Omental fat pad (tissue), 4 donors: ENCODE data around the gene IRAK1. TPM values are rescaled to one million over a fixed set of nuclear protein-coding genes. Genes with fewer than 3 reads are reported as not detected.

Experiments used
- ATAC-seq: fragments of 150-250 bp; one replicate; pipeline ENCODE4 v1.9.1; 2016; ENCODE audit warnings: mild to moderate bottlenecking, moderate library complexity; ENCODE audit not compliant: low FRiP score
- DNase-seq: peaks from one replicate; pipeline ENCODE4 v3.0.0-alpha.2; 2019; ENCODE audit warnings: low spot score
- total RNA-seq, 4 donors: library from RNA; depleted of rRNA; stranded (reverse); fragments of >200 nt; gene quantifications; one replicate each; pipeline ENCODE4 v1.1.0, GENCODE V29; 2016
- TF ChIP-seq, protein P1 (sequence below), 3 donors: fragments of 450-650 bp; IDR thresholded peaks; one replicate each; pipeline ENCODE4 v1.5.1; 2016 to 2017; ENCODE audit warnings: antibody characterized with exemption in 3 of 3, mild to moderate bottlenecking in 3 of 3, moderate library complexity in 2 of 3

IRAK1 gene
- 10 to 100 TPM; 43.1 to 85.3 (median 78.4) TPM for total RNA-seq

DNA sequence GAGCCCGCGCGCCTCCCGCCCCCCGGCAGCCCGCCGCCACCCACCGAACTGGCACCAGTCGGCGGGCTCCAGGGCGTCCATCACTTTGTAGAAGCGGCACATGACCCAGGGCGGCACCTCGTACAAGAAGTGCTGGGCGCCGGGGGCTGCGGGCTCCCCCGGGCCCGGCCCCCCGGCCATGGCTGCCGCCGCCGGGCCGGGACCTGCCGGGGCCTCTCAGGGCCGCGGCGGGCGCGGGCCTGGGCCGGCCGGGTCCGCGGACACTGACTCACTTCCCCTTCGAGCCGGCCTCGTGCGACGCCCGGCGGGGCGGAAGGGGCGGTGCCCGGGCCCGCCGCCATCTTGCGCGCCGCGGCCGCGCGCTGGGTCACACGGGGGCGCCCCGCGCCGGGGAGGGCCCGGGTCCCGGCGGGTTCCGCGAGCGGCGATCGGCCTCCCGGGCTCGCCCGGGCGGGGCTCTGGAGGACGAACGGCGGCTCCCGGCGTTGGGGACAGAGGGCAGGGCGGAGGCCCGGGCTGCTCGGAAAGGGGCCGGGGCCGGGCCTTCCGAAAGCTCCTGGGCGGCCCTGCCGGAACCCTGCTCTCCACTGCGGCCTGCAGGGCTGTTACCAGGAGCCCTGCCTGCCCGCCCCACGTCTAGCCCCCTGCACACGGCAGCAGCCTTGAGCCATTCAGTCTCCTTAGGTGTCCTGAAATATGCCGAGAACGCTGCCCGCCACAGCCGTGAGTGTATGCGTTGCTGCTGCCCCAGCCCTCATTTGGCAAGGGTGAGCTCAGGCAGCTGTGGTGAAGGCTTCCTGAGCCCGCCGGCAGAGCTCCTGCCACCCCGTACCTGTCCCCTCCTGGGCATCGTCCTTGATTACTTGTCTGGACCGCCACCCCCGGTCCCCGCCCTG lies at the start of gene IRAK1:
IRAK1 (minus strand) TSS at position 270 of the 896 bp plus-strand sequence; CDS start at position 180, 90 bp downstream.
- TF ChIP-seq, protein P1, sequence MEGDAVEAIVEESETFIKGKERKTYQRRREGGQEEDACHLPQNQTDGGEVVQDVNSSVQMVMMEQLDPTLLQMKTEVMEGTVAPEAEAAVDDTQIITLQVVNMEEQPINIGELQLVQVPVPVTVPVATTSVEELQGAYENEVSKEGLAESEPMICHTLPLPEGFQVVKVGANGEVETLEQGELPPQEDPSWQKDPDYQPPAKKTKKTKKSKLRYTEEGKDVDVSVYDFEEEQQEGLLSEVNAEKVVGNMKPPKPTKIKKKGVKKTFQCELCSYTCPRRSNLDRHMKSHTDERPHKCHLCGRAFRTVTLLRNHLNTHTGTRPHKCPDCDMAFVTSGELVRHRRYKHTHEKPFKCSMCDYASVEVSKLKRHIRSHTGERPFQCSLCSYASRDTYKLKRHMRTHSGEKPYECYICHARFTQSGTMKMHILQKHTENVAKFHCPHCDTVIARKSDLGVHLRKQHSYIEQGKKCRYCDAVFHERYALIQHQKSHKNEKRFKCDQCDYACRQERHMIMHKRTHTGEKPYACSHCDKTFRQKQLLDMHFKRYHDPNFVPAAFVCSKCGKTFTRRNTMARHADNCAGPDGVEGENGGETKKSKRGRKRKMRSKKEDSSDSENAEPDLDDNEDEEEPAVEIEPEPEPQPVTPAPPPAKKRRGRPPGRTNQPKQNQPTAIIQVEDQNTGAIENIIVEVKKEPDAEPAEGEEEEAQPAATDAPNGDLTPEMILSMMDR (IDR thresholded peaks at IDR 0.05): no peak
- DNase-seq: no peak
- ATAC-seq: peak; percentile 74

DNA sequence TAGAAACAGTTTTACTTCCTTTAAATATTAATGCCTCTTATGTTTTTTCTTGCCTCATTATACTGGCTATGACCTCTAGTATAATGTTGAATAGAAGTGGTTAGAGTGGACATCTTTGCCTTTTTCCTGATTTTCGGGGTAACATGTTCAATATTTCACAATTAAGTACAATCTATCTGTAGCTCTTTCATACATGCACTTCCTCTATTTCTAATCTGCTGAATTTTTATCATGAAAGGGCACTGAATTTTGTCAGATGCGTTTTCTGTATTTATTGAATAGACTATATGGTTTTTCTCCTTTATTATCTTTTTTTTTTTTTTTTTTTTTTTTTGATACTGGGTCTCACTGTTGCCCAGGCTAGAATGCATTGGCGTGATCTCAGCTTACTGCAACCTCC lies 48.9 kb upstream of the IRAK1 start:
- ATAC-seq (no peak), DNase-seq (no peak)
- TF ChIP-seq, protein P1 (IDR thresholded peaks at IDR 0.05): no peak

DNA sequence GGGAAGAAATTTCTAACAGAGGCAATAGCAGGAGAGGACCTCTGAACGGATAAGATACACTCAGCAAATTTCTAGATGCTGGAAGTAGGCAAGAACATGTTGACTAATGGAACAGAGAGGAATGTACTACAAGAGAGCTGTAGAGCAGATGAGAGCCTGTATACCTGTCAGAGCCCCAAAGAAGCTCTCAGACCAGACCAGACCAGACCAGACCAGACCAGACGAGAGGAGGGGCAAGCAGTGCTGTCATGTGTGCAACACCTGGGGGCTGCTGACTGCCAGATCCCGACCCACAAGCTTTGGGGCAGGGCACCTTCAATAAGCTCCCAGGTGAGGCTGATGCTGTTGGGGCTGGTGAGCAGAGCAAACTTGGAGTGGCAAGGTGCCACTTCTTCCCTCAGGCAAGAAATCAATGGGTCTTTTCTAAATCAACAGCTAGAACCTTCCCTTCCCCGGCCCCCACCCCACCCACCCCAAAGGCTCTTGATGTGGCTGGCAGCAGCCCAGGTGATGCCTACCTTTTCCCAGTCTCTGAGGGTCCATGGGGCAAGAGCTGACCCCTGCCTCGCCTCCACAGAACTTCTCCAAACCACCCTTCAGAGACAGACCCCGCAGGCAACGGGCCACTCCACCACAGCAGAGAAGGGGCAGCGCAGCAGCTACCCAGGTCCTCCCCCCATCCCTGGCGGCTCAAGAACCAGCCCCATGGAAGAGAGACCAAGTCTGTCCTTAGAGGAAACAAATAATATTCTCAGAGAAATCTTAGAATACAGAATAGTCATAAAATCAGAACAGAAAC lies 45.1 kb upstream of the IRAK1 start:
- ATAC-seq (no peak), DNase-seq (no peak)
- TF ChIP-seq, protein P1 (IDR thresholded peaks at IDR 0.05): no peak

DNA sequence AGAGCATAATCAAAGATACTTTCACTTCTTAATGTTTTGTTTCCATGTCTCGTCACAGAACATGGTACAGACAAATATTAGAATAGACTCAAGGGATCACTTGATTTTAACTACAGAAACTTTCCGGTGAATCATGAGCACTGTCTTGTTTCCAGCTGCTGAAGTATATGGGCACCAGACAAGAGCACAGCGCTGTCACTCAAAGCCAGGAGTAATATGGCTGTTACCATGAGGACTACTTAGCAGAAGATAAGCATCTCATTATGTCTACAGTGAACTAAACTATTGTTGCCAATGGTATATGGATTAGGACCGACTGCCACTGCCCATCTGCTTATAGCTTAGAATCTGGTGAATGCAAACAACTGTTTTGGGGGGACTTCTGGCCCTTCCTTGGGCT lies 43.5 kb upstream of the IRAK1 start:
- DNase-seq (no peak), ATAC-seq (no peak)
- TF ChIP-seq, protein P1 (IDR thresholded peaks at IDR 0.05): no peak

DNA sequence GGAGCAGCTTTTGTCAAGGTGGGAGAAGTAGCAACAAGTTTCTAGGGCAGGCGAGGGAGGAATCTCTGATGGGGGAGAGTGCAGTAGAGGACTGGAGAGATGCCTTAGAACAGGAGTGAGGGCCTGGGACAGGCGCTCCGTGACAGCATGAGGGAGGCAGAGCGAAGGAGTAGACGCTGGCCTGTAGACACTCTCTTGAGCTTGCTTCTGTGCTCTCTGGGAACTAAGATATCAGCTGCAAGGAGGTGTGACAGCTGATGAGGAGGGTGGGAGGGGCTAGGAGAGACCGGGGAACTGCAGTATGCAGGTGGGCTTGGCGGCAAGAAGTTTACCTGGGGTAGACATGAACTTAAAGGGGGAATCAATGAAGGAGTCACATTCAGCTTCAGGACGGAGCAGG lies 42.1 kb upstream of the IRAK1 start:
- TF ChIP-seq, protein P1 (IDR thresholded peaks at IDR 0.05): no peak
- ATAC-seq: no peak
- DNase-seq: no peak

DNA sequence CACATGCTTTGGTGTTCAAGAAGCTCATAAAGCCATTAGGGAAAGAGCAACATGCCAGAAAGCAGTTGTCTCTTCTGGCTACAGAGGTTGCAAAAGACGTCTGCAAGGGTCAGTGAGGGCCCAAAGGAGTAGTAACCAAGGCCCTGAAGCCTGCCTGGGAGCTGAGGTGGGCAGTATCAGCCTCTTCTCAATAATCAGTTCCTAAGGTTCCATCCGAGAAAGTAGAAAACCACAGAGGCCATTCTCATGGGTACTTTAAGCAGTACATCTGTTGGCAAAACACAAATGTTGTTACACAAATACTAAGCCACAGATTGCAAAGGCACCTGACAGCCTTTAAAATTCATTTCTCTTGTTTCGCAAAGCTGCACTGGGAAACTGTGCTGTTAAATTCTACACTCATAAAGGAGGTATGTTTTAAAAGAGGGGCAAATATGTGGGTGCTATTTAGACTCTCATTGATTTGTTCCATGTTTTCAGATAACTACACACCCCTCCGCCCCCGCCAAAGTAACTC lies 40.1 kb upstream of the IRAK1 start:
- ATAC-seq: no peak

More for the DNA sequence above, 40.1 kb upstream of the IRAK1 start:
- DNase-seq: no peak
- TF ChIP-seq, protein P1 (IDR thresholded peaks at IDR 0.05): no peak
